Adrenal gland (tissue), 12 donors: ENCODE data around the gene ADPRS. TPM values are rescaled to one million over a fixed set of nuclear protein-coding genes. Genes with fewer than 3 reads are reported as not detected.

Experiments
- DNase-seq, 7 donors: peaks; one replicate each; pipeline ENCODE4 v3.0.0-alpha.2; 2019 to 2020
- H3K27ac ChIP-seq, 5 donors: fragments of 200-600 bp; sonication (generic) in 4 of 5; 1 replicate in 3 of 5; 2 replicates in 2 of 5; pipeline versions ENCODE4 v1.5.1 to v1.8.0; 2016 to 2020; ENCODE audit warnings: mild to moderate bottlenecking in 1 of 5
- H3K27me3 ChIP-seq: fragments of 200-600 bp; 2 replicates; pipeline ENCODE4 v1.8.0; 2021
- H3K36me3 ChIP-seq, 2 donors: fragments of 200-600 bp; replicated peaks in 1 of 2; 1 replicate in 1 of 2; 2 replicates in 1 of 2; pipeline versions ENCODE4 v1.5.1 to v1.8.0; 2018 to 2022
- H3K4me1 ChIP-seq, 2 donors: fragments of 200-600 bp; replicated peaks in 1 of 2; 1 replicate in 1 of 2; 2 replicates in 1 of 2; pipeline versions ENCODE4 v1.5.1 to v1.8.0; 2018 to 2021
- H3K4me3 ChIP-seq, 4 donors: fragments of 200-600 bp; sonication (generic) in 3 of 4; one replicate each; pipeline ENCODE4 v1.5.1; 2016 to 2018
- H3K9me3 ChIP-seq, 3 donors: fragments of 200-600 bp; sonication (generic) in 1 of 3; replicated peaks in 1 of 3; 1 replicate in 2 of 3; 2 replicates in 1 of 3; pipeline versions ENCODE4 v1.5.1 to v1.8.0; 2016 to 2021
- POLR2A ChIP-seq, 2 donors: fragments of 450-650 bp; IDR thresholded peaks; one replicate each; pipeline ENCODE4 v1.6.1; 2017; ENCODE audit warnings: antibody characterized with exemption in 2 of 2, mild to moderate bottlenecking in 2 of 2, moderate library complexity in 1 of 2
- WGBS, 4 donors: extraction: QIAGEN DNeasy Blood & Tissue Kit in 2 of 4; methylation state at CpG; one replicate each; pipeline versions ENCODE4 v1.1.5 to v1.1.7; 2013 to 2017; 5-methylcytosine and 5-hydroxymethylcytosine counted together
- intact Hi-C, 2 donors: fragments of 100-400 bp; cut with DNase I; formaldehyde crosslinking; loops; one replicate each; pipeline versions ENCODE4 v1.14.1 to v1.15.0; 2022 to 2023
- polyA plus RNA-seq, 3 donors: library from polyadenylated mRNA; stranded (reverse); fragments of 200-250 nt in 2 of 3; fragments of 350-450 nt in 1 of 3; fragmentation: Illumina TruSeq in 1 of 3; extraction: RNeasy Lipid Tissue Mini Kit (QIAGEN cat#74804) in 1 of 3; gene quantifications; one replicate each; pipeline ENCODE4 v1.2.3, GENCODE V29; 2013 to 2014
- total RNA-seq, 9 donors: library from RNA; depleted of rRNA in 4 of 9; stranded (reverse); fragments of >200 nt in 4 of 9; fragments of 120-200 nt in 1 of 9; fragmentation: NEBNext Ultra II Directional in 1 of 9; extraction: Animal tissue kit (Norgen Biotek cat#: 25700) in 1 of 9; gene quantifications; one replicate each; pipeline versions ENCODE4 v1.1.0 to v1.2.4, GENCODE V29; 2013 to 2023
- TF ChIP-seq, protein P1 (sequence below), 6 experiments: fragments of 450-650 bp in 4 of 6; fragments of 200-600 bp in 2 of 6; sonication (generic) in 1 of 6; IDR thresholded peaks; 1 replicate in 5 of 6; 2 replicates in 1 of 6; pipeline versions ENCODE4 v1.5.1 to v1.8.0; 2016 to 2021; ENCODE audit warnings: antibody characterized with exemption in 6 of 6, mild to moderate bottlenecking in 2 of 6, moderate library complexity in 1 of 6
- donor health status: healthy with polysubstance abuse.
- donor health status: Bipolar disorder and iron deficiency.
- donor health status: DM: yes; HTN: yes; CAD: no.
- donor health status: DM: no; HTN: no; CAD: no.
- donor health status: DM: no; HTN: no; CAD: no.
- donor health status: DM: yes; HTN: yes; CAD: no.

ADPRS gene
- total and polyA plus RNA-seq, 12 donors, result 40.1 to 84.5 (median 52.1) TPM

DNA sequence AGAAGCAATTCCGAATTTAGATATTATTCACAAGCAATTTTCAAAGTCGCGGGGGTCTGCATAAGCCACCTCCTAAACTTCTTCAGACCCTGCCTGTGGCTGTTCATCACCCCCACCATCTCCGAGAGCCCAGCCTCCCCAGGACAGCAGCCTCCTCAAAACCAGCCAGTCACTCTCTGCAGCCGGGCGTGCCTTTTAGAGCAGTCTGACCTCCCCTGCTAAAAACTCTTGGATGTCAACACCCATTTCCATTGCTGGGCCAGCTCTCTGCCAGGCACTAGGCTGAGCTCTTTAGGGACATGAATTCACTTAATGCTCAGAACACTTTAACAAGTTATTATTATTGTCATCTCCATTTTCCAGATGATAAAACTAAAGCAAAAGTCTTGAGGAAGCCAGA, 11.7 kb downstream of the ADPRS start:
- peaks cover 0 to 9% of the 10 kb centered on the region in 2 donors for H3K36me3 ChIP-seq
- H3K27me3 ChIP-seq, result no peaks in the 10 kb centered on the region
- no peaks in the 10 kb centered on the region for H3K9me3 ChIP-seq
- intact Hi-C loops, result no loop called here
- H3K27ac ChIP-seq, result no peak overlapping the region
- H3K4me3 ChIP-seq, result no peak overlapping the region
- peaks cover 0 to 26% of the 10 kb centered on the region in 2 donors for H3K4me1 ChIP-seq
- TF ChIP-seq, protein P1, sequence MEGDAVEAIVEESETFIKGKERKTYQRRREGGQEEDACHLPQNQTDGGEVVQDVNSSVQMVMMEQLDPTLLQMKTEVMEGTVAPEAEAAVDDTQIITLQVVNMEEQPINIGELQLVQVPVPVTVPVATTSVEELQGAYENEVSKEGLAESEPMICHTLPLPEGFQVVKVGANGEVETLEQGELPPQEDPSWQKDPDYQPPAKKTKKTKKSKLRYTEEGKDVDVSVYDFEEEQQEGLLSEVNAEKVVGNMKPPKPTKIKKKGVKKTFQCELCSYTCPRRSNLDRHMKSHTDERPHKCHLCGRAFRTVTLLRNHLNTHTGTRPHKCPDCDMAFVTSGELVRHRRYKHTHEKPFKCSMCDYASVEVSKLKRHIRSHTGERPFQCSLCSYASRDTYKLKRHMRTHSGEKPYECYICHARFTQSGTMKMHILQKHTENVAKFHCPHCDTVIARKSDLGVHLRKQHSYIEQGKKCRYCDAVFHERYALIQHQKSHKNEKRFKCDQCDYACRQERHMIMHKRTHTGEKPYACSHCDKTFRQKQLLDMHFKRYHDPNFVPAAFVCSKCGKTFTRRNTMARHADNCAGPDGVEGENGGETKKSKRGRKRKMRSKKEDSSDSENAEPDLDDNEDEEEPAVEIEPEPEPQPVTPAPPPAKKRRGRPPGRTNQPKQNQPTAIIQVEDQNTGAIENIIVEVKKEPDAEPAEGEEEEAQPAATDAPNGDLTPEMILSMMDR (IDR thresholded peaks at IDR 0.05), result no peak
- no peak for TF ChIP-seq POLR2A (IDR thresholded peaks at IDR 0.05)
- 47 to 61% (median 53%) methylated on average over 6 of the region's 6 CpGs for WGBS, 4 donors
- DNase-seq, result peak in 1 of 7 donors; percentile 20

DNA sequence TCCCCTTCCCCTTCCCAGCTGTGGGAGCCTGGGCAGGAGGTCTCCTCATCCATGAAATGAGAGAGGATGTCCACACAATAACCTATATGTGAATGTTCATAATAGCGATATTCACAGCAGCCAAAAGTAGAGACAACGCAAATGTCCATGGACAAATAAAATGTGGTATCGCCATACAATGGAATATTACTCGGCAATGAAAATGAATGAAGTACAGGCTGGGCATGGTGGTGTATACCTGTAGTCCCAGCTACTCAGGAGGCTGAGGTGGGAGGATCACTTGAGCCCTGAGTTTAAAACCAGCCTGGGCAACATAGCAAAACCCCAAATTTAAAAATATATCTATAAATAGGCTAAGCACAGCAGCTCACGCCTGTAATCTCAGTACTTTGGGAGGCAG, 12.9 kb downstream of the ADPRS start:
- no peak for DNase-seq
- H3K4me3 ChIP-seq, result no peak overlapping the region
- TF ChIP-seq, protein P1 (IDR thresholded peaks at IDR 0.05), result no peak
- no peak for TF ChIP-seq POLR2A (IDR thresholded peaks at IDR 0.05)
- peaks cover 0 to 23% of the 10 kb centered on the region in 2 donors for H3K4me1 ChIP-seq
- H3K36me3 ChIP-seq, result peaks cover 0 to under 1% of the 10 kb centered on the region in 2 donors
- intact Hi-C loops, result no loop called here
- no peaks in the 10 kb centered on the region for H3K9me3 ChIP-seq
- no peak overlapping the region for H3K27ac ChIP-seq
- 92 to 97% (median 97%) methylated on average over 5 of the region's 5 CpGs for WGBS, 4 donors
- no peaks in the 10 kb centered on the region for H3K27me3 ChIP-seq

DNA sequence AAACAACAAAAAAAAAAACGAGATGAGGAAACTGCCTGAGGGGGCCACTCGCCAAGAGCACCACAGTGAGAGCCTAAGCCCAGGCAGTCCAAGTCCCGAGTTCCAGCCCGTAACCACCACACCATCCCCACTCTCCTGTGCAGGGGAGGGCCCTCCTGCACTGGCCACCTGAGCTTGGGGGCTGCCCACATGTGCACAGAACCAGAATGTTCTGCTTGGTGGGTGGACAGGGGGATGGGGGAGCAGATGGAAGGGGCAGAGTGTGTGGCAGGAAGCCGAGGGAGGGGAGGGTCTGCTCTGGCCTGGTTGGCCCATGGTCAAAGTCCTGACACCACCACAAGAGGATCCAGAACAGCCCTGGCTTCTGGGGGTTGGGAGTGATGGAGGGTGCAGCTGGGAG, 17.6 kb downstream of the ADPRS start:
- no peak for TF ChIP-seq POLR2A (IDR thresholded peaks at IDR 0.05)
- TF ChIP-seq, protein P1 (IDR thresholded peaks at IDR 0.05), result no peak
- Histone ChIP-seq H3K27ac (no peak overlapping the region), H3K9me3 (no peaks in the 10 kb centered on the region), H3K36me3 (no peaks in the 10 kb centered on the region), H3K27me3 (no peaks in the 10 kb centered on the region), H3K4me3 (no peak overlapping the region), H3K4me1 (no peaks in the 10 kb centered on the region)
- intact Hi-C loops, result no loop called here
- DNase-seq, result no peak
- WGBS, 4 donors, result 45 to 59% (median 53%) methylated on average over 5 of the region's 5 CpGs

DNA sequence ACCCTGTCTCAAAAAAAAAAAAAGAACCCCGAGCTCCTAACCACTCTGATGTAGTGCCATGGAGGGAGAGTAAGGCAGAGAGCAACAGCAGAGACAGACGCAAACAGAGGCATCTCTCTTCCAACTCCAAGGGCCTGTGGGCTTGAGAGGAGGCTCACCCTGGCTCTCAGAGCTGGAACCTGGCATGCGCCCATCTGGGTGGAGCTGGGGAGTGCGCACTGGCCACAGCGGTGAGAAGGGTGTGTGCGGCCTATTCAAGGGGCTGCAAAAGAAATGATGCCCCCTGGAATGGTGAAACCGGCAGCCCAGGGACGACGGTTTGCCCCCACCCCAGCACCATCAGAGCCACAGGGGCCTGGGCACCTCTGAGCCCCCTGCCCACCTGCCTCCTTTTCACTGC, 18.7 kb downstream of the ADPRS start:
- Histone ChIP-seq H3K9me3 (no peaks in the 10 kb centered on the region), H3K27ac (no peak overlapping the region)

More for the DNA sequence above, 18.7 kb downstream of the ADPRS start:
- no peaks in the 10 kb centered on the region for H3K4me1 ChIP-seq
- H3K27me3 ChIP-seq, result no peaks in the 10 kb centered on the region
- 85 to 88% (median 86%) methylated on average over 7 to 9 of the region's 9 CpGs for WGBS, 4 donors
- no peaks in the 10 kb centered on the region for H3K36me3 ChIP-seq
- H3K4me3 ChIP-seq, result no peak overlapping the region
- no peak for DNase-seq
- intact Hi-C loops, result no loop called here
- TF ChIP-seq, protein P1 (IDR thresholded peaks at IDR 0.05), result no peak
- no peak for TF ChIP-seq POLR2A (IDR thresholded peaks at IDR 0.05)
